Glutamatergic neuron (in vitro differentiated cells): ENCODE data around the gene PHC3. TPM values are rescaled to one million over a fixed set of nuclear protein-coding genes. Genes with fewer than 3 reads are reported as not detected.
"Not testable (repeated sequence)": the region's sequence is repeated elsewhere in the genome, so short reads cannot be mapped to it uniquely, and the experiment has no call there.

Experiments used
- DNase-seq: peaks from one replicate; pipeline ENCODE4 v3.0.0; 2022
- H3K27ac Mint-ChIP-seq: one replicate; pipeline ENCODE4 v1.8.0; 2020; ENCODE audit warnings: mild to moderate bottlenecking, mixed read lengths, inconsistent platforms; ENCODE audit not compliant: unreplicated experiment
- H3K27me3 Mint-ChIP-seq: one replicate; pipeline ENCODE4 v1.8.0; 2020; ENCODE audit warnings: mild to moderate bottlenecking, moderate library complexity, mixed read lengths, inconsistent platforms; ENCODE audit not compliant: unreplicated experiment
- H3K36me3 Mint-ChIP-seq: one replicate; pipeline ENCODE4 v1.8.0; 2020; ENCODE audit warnings: mild to moderate bottlenecking, mixed read lengths, inconsistent platforms; ENCODE audit not compliant: unreplicated experiment
- H3K4me1 Mint-ChIP-seq: one replicate; pipeline ENCODE4 v1.8.0; 2020; ENCODE audit warnings: mild to moderate bottlenecking, low read depth, mixed read lengths, inconsistent platforms; ENCODE audit not compliant: unreplicated experiment
- H3K4me3 Mint-ChIP-seq: one replicate; pipeline ENCODE4 v1.8.0; 2020; ENCODE audit warnings: mild to moderate bottlenecking, mixed read lengths, inconsistent platforms; ENCODE audit not compliant: unreplicated experiment
- H3K9me3 Mint-ChIP-seq: one replicate; pipeline ENCODE4 v1.8.0; 2020; ENCODE audit warnings: mild to moderate bottlenecking, moderate library complexity, mixed read lengths, inconsistent platforms; ENCODE audit not compliant: unreplicated experiment
- total RNA-seq: library from RNA; stranded (reverse); fragmentation: NEBNext Ultra II Directional; extraction: Animal tissue kit (Norgen Biotek cat#: 25700); gene quantifications from one replicate; pipeline ENCODE4 v1.2.1, GENCODE V29; 2021; ENCODE audit not compliant: unreplicated experiment
- TF ChIP-seq, protein P1 (sequence below): fragments of 200-600 bp; sonication (generic); IDR thresholded peaks from one replicate; pipeline ENCODE4 v1.5.0; 2021; ENCODE audit not compliant: partially characterized antibody, unreplicated experiment

PHC3 gene
- total RNA-seq, 1 donor from 2014 or later = 31.9 TPM

DNA sequence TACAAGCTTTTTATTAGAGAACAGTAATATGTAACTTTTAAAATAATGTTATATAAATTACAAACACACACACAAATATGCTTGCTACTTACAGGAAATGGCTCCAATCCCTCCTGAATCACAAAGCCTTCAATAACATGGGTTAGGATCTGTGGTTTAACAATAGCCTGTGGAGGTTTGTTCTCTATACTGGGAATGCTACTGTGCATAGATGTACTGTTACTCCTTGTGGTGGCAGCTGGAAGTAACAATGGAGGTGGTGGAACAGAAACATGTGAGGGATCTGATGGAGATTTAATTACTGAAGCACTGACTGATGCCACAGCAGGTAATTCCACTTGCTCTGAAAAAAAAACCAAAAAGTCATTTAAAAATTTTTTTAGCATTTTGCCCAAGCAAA is 64.4 kb downstream of the PHC3 start:
- H3K27ac Mint-ChIP-seq = no peak overlapping the region
- TF ChIP-seq, protein P1, sequence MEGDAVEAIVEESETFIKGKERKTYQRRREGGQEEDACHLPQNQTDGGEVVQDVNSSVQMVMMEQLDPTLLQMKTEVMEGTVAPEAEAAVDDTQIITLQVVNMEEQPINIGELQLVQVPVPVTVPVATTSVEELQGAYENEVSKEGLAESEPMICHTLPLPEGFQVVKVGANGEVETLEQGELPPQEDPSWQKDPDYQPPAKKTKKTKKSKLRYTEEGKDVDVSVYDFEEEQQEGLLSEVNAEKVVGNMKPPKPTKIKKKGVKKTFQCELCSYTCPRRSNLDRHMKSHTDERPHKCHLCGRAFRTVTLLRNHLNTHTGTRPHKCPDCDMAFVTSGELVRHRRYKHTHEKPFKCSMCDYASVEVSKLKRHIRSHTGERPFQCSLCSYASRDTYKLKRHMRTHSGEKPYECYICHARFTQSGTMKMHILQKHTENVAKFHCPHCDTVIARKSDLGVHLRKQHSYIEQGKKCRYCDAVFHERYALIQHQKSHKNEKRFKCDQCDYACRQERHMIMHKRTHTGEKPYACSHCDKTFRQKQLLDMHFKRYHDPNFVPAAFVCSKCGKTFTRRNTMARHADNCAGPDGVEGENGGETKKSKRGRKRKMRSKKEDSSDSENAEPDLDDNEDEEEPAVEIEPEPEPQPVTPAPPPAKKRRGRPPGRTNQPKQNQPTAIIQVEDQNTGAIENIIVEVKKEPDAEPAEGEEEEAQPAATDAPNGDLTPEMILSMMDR = peak; percentile 15
- peaks cover 2% of the 10 kb centered on the region for H3K27me3 Mint-ChIP-seq
- H3K36me3 Mint-ChIP-seq = no peaks in the 10 kb centered on the region
- no peak overlapping the region for H3K4me3 Mint-ChIP-seq
- no peak for DNase-seq
- H3K9me3 Mint-ChIP-seq = no peaks in the 10 kb centered on the region
- H3K4me1 Mint-ChIP-seq = no peaks in the 10 kb centered on the region

DNA sequence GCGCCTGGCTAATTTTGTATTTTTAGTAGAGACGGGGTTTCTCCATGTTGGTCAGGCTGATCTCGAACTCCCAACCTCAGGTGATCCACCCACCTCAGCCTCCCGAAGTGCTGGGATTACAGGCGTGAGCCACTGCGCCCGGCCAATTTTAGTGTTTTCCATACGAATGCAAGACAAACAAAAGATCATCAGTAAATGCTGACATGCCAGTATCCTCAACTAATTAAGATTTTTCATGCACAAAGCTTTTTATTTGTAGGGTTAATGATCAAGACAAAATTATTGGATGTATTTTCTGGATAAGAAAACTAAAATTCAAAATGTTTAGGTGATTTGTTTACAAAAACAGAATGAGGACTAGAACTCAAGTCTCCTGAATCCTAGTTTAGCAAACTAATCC is 67.4 kb downstream of the PHC3 start:
- not testable (repeated sequence) for H3K27ac Mint-ChIP-seq, H3K4me1 Mint-ChIP-seq, H3K27me3 Mint-ChIP-seq, H3K9me3 Mint-ChIP-seq, H3K4me3 Mint-ChIP-seq, H3K36me3 Mint-ChIP-seq, DNase-seq

DNA sequence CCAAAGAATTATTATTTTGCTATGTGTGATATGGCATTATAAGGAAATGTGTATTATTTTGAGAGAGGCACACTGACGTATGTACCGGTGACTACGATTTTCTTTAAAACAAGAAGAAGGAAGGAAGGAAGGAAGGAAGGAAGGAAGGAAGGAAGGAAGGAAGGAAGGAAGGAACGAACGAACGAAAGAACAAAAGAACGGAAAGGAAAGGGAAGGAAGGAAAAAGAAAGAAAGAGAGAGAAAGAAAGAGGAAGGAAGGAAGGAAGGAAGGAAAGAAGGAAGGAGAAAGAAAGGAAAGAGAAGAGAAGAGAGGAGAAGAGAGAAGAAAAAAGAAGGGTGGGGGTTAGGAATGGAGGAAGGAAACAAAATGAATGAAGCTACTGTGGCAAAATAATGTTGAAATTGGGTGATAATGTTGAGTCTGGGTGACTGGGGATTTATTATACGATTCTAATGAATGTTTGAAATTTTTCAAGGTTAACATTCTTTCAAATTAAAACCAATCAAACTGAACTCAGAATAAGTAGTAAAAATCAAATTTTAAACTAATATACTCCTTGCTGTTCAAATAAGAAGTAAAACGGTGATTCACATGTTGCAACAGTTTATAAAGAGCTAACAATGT is 70.3 kb downstream of the PHC3 start:
- Mint-ChIP-seq H3K27me3 (peaks cover 2% of the 10 kb centered on the region), H3K27ac (no peak overlapping the region), H3K4me3 (no peak overlapping the region), H3K36me3 (no peaks in the 10 kb centered on the region), H3K9me3 (no peaks in the 10 kb centered on the region), H3K4me1 (no peaks in the 10 kb centered on the region)
- DNase-seq = no peak
- TF ChIP-seq, protein P1 = no peak

DNA sequence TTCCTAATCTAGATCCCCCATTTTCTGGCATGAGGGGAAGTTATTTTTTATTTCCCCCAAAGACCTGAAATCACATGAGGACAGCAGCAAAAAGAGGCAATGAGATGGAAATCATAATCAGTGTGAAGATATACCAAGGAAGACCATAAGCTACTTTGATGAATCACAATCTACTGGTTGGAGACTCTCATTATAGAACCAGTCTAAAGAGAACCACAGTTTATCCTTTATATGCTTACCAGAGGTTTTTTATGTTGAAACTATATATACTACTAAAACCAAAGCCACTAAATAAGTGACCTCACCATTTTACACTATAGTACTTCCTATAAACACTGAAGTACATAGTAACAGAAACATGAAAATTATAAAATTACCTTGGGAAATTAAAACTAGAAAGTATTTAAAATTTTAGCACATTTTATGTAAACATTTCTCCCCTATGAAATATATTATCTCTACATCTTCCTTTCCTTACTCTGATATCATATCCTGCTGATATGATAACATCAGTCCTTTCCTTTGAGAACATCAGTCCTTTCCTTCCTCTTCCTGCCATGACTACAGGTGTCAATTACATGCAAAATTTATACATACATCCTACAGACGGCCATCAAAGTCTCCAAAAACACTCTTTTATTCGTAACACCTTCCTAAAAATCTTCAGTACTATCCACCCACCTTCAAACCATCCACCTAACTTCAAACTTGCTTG is 71.8 kb downstream of the PHC3 start:
- Mint-ChIP-seq H3K4me3 (no peak overlapping the region), H3K27me3 (peaks cover 2% of the 10 kb centered on the region), H3K36me3 (no peaks in the 10 kb centered on the region), H3K9me3 (no peaks in the 10 kb centered on the region), H3K27ac (no peak overlapping the region), H3K4me1 (no peaks in the 10 kb centered on the region)
- no peak for DNase-seq
- TF ChIP-seq, protein P1 = no peak

DNA sequence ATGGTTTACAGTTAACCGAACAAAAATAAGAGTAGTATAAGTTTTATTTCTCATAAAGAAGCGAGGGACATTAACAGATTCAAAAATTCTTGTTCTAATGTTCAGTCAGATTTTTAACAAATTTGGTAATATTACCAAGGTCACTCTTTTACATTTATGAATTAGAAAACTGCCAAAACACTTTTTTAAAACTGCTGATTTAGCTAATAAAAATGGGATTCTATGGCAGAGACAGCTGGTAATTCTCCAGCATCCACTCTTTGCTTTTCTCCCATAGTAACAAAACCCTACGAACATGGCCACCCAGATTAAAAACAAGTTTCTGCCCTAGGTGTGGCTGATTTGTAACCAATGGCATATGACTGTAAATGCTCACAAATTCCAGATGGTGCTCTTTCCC is 72.6 kb downstream of the PHC3 start:
- DNase-seq = no peak
- H3K4me3 Mint-ChIP-seq = no peak overlapping the region
- TF ChIP-seq, protein P1 = no peak
- H3K27me3 Mint-ChIP-seq = peaks cover 2% of the 10 kb centered on the region
- H3K36me3 Mint-ChIP-seq = no peaks in the 10 kb centered on the region
- H3K9me3 Mint-ChIP-seq = no peaks in the 10 kb centered on the region
- H3K4me1 Mint-ChIP-seq = no peaks in the 10 kb centered on the region
- no peak overlapping the region for H3K27ac Mint-ChIP-seq
